Neural cell (in vitro differentiated cells): ENCODE data around the gene CRIM1.

ENCODE experiments used
- EP300 ChIP-seq: fragments of 450-650 bp; conservative IDR thresholded peaks from 2 replicates; pipeline ENCODE4 v1.6.1; 2014; ENCODE audit warnings: antibody characterized with exemption, mild to moderate bottlenecking, moderate library complexity; ENCODE audit not compliant: poor library complexity, severe bottlenecking
- MXI1 ChIP-seq: fragments of 450-650 bp; conservative IDR thresholded peaks from 2 replicates; pipeline ENCODE4 v1.6.1; 2014; ENCODE audit warnings: antibody characterized with exemption, mild to moderate bottlenecking; ENCODE audit not compliant: poor library complexity, severe bottlenecking
- POLR2AphosphoS5 ChIP-seq: IDR thresholded peaks from 2 replicates; pipeline ENCODE4 v1.6.1; 2012
- TAF1 ChIP-seq: IDR thresholded peaks from 2 replicates; pipeline ENCODE4 v1.6.1; 2012; ENCODE audit warnings: low read depth
- TF ChIP-seq, protein P1 (sequence below): fragments of 450-650 bp; IDR thresholded peaks from 2 replicates; pipeline ENCODE4 v1.5.1; 2014; ENCODE audit warnings: antibody characterized with exemption, mild to moderate bottlenecking, moderate library complexity; ENCODE audit not compliant: poor library complexity, severe bottlenecking
- TF ChIP-seq, protein P2 (sequence below): IDR thresholded peaks from 2 replicates; pipeline ENCODE4 v1.6.1; 2012; ENCODE audit warnings: borderline replicate concordance

- TF ChIP-seq, protein P1, sequence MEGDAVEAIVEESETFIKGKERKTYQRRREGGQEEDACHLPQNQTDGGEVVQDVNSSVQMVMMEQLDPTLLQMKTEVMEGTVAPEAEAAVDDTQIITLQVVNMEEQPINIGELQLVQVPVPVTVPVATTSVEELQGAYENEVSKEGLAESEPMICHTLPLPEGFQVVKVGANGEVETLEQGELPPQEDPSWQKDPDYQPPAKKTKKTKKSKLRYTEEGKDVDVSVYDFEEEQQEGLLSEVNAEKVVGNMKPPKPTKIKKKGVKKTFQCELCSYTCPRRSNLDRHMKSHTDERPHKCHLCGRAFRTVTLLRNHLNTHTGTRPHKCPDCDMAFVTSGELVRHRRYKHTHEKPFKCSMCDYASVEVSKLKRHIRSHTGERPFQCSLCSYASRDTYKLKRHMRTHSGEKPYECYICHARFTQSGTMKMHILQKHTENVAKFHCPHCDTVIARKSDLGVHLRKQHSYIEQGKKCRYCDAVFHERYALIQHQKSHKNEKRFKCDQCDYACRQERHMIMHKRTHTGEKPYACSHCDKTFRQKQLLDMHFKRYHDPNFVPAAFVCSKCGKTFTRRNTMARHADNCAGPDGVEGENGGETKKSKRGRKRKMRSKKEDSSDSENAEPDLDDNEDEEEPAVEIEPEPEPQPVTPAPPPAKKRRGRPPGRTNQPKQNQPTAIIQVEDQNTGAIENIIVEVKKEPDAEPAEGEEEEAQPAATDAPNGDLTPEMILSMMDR: no peak
- TF ChIP-seq TAF1 (no peak), EP300 (no peak), MXI1 (no peak), POLR2AphosphoS5 (no peak)
- TF ChIP-seq, protein P2, sequence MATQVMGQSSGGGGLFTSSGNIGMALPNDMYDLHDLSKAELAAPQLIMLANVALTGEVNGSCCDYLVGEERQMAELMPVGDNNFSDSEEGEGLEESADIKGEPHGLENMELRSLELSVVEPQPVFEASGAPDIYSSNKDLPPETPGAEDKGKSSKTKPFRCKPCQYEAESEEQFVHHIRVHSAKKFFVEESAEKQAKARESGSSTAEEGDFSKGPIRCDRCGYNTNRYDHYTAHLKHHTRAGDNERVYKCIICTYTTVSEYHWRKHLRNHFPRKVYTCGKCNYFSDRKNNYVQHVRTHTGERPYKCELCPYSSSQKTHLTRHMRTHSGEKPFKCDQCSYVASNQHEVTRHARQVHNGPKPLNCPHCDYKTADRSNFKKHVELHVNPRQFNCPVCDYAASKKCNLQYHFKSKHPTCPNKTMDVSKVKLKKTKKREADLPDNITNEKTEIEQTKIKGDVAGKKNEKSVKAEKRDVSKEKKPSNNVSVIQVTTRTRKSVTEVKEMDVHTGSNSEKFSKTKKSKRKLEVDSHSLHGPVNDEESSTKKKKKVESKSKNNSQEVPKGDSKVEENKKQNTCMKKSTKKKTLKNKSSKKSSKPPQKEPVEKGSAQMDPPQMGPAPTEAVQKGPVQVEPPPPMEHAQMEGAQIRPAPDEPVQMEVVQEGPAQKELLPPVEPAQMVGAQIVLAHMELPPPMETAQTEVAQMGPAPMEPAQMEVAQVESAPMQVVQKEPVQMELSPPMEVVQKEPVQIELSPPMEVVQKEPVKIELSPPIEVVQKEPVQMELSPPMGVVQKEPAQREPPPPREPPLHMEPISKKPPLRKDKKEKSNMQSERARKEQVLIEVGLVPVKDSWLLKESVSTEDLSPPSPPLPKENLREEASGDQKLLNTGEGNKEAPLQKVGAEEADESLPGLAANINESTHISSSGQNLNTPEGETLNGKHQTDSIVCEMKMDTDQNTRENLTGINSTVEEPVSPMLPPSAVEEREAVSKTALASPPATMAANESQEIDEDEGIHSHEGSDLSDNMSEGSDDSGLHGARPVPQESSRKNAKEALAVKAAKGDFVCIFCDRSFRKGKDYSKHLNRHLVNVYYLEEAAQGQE: no peak
Observed at GRCh38 chr2:36540986-36541754, 185.6 kb downstream of the CRIM1 start.
